Activated CD4-positive, CD25-positive, alpha-beta regulatory T cell treated with anti-CD3 and anti-CD28 coated beads, Interleukin-2, amount 50 U/mL, for 16 hours (primary cell): ENCODE results near the gene CKS1B.

Experiments
- DNase-seq: peaks from one replicate; pipeline ENCODE4 v3.0.0-alpha.2; 2020; ENCODE audit warnings: low read depth, low spot score

Gene CKS1B

GRCh38 chr1:155014709-155015508, 40.4 kb downstream of the CKS1B start:
- no peak for DNase-seq

GRCh38 chr1:155015527-155016230, 41.2 kb downstream of the CKS1B start:
- no peak for DNase-seq

GRCh38 chr1:155016231-155016831, 41.9 kb downstream of the CKS1B start:
- no peak for DNase-seq

- DNase-seq = peak; percentile 80
These were observed 42.8 kb downstream of the CKS1B start for GRCh38 chr1:155017041-155017945.

GRCh38 chr1:155017946-155018316, 43.5 kb downstream of the CKS1B start:
- no peak for DNase-seq

GRCh38 chr1:155018617-155019348, 44.3 kb downstream of the CKS1B start:
- DNase-seq = no peak

- no peak for DNase-seq
These were observed 45.1 kb downstream of the CKS1B start for GRCh38 chr1:155019377-155020245.

- DNase-seq = no peak
These were observed 47.9 kb downstream of the CKS1B start for GRCh38 chr1:155022136-155022926.

GRCh38 chr1:155022927-155023236, 48.4 kb downstream of the CKS1B start:
- DNase-seq = no peak

GRCh38 chr1:155023627-155024026, 49.1 kb downstream of the CKS1B start:
- DNase-seq = no peak

- DNase-seq = no peak
These were observed 49.8 kb downstream of the CKS1B start for GRCh38 chr1:155024315-155024714.

GRCh38 chr1:155026154-155026553, 51.7 kb downstream of the CKS1B start:
- DNase-seq = no peak

GRCh38 chr1:155026588-155026987, 52.1 kb downstream of the CKS1B start:
- no peak for DNase-seq
